Stimulated activated CD4-positive, alpha-beta T cell treated with anti-CD3 and anti-CD28 coated beads, Interleukin-1b, Interleukin-23, amount 100 ng/mL, for 24 hours (primary cell): Measurements from ENCODE around the gene GP5.

ENCODE experiments used
- DNase-seq, 4 experiments: peaks; one replicate each; pipeline ENCODE4 v3.0.0-alpha.2; 2020; ENCODE audit warnings: low read depth in 4 of 4, low spot score in 1 of 4

The GP5 gene, protein sequence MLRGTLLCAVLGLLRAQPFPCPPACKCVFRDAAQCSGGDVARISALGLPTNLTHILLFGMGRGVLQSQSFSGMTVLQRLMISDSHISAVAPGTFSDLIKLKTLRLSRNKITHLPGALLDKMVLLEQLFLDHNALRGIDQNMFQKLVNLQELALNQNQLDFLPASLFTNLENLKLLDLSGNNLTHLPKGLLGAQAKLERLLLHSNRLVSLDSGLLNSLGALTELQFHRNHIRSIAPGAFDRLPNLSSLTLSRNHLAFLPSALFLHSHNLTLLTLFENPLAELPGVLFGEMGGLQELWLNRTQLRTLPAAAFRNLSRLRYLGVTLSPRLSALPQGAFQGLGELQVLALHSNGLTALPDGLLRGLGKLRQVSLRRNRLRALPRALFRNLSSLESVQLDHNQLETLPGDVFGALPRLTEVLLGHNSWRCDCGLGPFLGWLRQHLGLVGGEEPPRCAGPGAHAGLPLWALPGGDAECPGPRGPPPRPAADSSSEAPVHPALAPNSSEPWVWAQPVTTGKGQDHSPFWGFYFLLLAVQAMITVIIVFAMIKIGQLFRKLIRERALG

GRCh38 chr3:194399166-194399565 lies at the start of gene GP5:
Gene GP5 (minus strand): TSS chr3:194399266. CDS start chr3:194398282, 984 bp downstream.
- no peak for DNase-seq

DNA sequence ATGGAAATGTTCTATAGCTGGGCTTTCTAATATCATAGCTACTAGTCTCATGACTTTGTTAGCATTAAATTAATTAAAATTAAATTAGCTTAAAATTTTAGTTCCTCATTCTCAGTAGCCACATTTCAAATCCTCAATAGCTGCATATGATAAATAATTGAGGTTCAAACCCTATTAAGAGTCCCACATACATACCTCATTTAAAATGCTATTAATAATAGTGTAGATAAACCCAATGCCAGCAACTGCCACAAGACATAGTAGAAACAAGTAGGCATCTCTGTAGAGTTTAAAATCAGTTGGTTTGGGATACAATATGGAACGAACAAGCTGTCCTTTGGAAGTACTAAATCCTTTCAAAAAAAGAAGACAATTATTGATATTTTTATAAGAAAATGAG lies 48.6 kb upstream of the GP5 start:
- DNase-seq: no peak

DNA sequence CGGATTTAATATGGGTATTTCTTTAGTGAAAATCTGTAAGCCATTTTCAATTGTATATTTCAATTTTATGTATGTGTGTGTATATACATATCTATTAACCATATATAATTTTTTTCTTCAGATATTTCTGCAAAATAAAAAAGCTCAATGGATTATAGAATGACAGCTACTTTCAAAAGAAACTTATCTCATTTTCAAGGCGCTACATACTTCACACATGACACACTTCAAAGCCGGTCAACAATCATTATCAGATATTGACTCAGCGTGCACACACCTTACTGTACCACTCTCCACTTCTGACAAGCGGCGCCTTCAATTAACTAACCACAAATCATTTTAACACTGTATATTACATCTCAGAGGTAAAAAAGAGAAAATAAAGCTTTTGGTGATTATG lies 48.1 kb upstream of the GP5 start:
- DNase-seq: no peak

DNA sequence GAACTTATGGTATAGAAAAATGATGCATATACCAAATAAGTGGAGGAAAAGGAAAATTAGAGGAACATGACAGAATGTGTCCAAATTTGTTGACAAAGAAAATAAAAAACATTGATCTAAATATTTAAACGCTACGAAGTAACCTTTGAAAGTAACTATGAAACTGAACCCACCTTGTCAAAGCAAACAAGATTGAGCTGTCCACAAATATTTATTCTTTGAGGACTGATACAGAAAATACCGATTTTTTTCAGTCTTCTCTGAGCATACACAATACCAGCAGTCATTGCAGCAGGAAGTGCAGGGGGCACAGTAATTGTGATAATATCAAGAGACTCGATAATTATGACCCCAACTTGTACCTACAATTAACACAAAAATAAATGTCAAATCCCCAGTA lies 47.7 kb upstream of the GP5 start:
- DNase-seq: no peak

GRCh38 chr3:194446172-194446571 lies 47.1 kb upstream of the GP5 start:
- no peak for DNase-seq

GRCh38 chr3:194443901-194444300 lies 44.8 kb upstream of the GP5 start:
- no peak for DNase-seq

- DNase-seq: no peak
These were observed 41.7 kb upstream of the GP5 start for GRCh38 chr3:194440756-194441155.

DNA sequence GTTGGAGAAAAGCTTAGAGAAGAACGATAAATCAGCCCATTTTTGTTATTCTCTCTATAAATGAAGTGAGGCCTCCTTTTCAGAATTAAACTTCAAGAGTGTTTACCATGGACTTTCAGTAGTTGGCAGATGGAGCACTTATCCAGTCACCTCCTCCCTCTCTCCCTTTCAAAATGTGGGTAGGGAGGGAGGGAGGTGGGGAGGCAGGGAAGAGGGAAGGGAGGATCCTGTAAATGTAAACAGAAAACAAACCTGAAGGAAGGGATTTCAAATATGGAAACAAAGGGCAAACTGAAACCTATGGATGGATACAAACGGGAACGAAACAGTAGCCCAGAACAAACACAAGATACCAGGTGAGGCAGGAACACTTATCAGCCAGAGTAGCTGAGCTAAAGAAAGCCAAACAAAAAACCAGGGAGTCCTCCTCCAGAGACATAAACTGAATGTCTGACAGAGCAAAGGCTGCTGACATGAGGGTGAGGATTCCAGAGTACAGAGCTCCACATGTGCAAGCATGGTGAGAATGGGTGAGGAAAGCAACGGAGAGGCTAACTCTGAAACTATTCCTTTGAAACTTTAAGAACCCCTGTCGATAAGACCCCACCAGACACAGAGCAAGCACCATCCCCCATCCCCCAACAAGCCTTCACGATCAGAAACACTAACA lies 41.0 kb upstream of the GP5 start:
- no peak for DNase-seq

DNA sequence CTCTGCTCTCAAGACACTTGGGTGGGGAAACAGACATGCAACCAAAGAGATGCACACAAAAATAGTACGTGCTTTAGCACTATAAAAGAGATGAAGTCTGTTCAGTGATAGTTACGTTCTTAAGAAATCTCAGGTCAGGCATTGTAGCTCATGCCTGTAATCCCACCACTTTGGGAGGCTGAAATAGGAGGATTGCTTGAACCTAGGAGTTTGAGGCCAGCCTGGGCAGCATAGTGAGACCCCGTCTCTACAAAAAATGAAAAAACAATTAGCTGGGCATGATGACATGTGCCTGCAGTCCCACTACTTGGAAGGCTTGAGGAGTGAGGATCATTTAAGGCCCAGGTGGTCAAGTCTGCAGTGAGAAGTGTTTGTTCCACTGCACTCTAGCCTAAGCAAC lies 35.4 kb upstream of the GP5 start:
- no peak for DNase-seq

GRCh38 chr3:194431554-194431953 lies 32.5 kb upstream of the GP5 start:
- no peak for DNase-seq

GRCh38 chr3:194425399-194425798 lies 26.3 kb upstream of the GP5 start:
- DNase-seq: no peak

DNA sequence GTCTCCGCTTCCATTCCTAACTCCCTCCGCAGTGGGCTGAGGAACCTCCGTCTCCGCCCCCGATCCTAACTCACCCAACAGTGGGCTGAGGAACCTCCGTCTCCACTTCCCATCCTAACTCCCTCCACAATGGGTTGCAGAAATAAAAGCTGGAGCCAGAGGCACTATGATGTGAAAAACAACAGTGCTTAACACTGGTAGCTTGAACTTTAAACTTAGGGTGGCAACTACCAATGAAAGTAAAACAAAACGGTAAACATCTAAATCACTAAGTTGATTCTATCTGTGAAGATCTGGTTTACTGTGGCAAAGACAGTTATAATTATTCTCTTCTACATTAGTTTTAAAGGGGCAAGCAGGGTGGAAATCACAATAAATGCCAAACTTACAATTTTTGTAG lies 25.9 kb upstream of the GP5 start:
- DNase-seq: no peak

DNA sequence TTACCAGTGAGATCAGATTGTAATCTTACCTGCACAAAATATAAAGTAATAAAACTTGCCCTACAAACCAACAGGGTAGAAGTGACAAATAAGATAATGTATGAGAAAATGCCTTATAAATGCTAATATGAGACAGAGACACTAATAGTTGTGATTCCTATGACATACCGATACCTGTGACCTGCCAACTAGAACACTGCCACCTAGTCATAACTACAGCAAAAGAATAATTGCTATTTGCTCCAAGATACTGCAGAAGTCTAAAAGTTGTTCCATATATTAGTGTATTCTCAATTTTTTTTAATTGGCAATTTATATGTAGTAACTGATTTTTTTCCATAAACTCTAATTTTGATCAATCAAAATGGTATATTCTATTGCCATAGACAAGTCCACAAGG lies 25.3 kb upstream of the GP5 start:
- DNase-seq: no peak

DNA sequence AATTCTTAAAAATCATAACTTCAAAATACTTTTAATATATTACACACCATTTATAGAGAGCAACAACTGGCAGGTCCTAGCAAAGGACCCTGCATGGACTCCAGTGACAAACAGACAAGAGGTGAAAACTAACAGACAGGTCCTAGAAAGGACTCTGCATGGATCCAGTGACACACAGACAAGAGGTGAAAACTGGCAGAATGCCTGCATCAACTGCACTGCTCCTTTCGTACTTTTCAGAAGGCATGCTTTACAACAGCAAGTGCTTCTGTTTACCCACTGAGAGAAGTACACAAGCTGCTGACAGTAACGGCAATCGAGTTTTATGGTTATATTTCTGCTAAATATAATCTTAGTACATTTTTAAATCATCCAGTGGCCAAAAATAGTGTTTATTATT lies 24.3 kb upstream of the GP5 start:
- DNase-seq: no peak

DNA sequence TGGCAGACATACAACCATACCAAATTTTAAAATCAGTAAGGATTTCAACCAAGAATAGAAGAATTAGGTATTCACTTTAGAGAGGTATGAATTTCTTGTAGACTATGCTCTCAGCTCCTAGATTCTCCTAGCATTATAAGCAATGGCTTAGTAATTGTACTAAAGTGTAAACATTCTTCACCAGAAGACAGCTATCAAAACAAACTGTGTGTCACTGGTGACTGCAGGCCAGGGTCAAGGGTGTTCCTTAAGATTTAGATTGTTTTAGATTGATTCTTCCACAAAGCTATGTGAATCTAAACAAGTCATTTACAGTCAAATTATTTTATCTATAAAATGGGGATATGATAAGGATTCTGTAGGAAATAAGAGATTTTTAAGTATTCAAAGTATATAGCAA lies 23.1 kb upstream of the GP5 start:
- DNase-seq: no peak

GRCh38 chr3:194418671-194419070 lies 19.6 kb upstream of the GP5 start:
- DNase-seq: no peak

DNA sequence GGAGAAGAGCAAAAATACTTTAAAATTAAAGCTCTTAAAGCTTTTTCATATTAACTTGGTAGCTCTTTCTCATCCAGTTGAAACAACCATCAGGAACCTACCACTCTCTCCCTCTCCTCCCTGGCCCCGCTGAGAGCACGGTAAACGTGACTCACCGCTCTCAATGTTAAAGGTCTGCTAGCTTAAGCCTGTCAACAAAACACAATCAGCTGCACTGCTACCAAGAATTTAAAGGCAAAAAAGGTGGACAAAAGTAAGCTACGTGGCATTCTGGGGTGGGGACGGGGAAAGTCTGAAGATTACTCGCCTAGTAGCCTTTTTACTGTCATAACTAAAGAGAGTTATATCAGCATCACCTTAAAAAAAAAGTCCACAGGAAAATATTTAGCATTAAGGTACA lies 8.4 kb upstream of the GP5 start:
- DNase-seq: no peak

DNA sequence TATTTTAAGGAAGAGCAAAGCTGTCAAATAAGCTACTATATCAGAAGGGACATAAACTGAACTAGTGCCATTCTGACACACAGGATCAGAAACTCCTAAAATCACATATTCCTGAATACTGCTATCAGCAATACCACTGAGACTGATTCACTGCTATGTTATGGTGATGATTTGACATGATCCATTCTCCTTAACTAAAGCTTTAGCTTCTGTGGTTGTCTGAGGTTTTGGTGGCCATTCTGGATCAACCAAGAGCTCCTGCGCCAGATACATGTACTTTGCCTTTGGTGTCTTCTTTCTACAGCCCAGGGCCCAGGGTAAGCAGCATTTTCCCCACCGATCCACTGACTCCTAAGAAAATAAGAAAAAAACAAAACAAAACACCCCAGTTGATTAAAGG lies 6.7 kb upstream of the GP5 start:
- DNase-seq: no peak

- DNase-seq: no peak
These were observed 5.5 kb upstream of the GP5 start for GRCh38 chr3:194404365-194405140.

- DNase-seq: no peak
These were observed 2.8 kb upstream of the GP5 start for GRCh38 chr3:194401868-194402329.

DNA sequence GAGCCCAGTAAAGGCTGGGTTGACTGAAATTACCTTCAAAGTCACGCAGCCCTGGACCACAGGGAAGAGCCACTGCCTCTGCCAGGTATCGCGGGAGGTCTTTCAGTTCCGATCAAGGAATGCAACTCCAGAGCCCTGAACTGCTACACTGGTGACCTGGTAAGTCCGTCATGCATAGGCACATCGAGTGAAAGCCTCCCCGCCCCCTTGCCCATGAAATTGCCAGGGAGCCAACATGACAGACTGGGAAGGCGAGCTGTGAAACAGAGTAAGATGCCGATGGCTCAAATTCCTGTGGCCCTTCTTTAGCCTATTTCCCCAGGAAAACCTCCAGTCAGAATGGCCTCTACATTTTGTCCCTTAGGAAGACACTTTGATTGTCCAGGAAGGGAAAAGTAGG lies 2.3 kb upstream of the GP5 start:
- DNase-seq: no peak
